HL-60 (cell line): ENCODE results near the gene PTMA.

ENCODE experiments used
- DNase-seq, 2 experiments: peaks; one replicate each; pipeline ENCODE4 v3.0.0-alpha.2; 2010 to 2020; ENCODE audit warnings: low read depth in 1 of 2, low spot score in 1 of 2
- H3K27ac ChIP-seq: fragments of 250-450 bp; sonication (Bioruptor Pico); replicated peaks from 2 replicates; pipeline ENCODE4 v1.5.1; 2020; ENCODE audit warnings: mild to moderate bottlenecking, moderate library complexity
- H3K27me3 ChIP-seq: fragments of 250-450 bp; sonication (Bioruptor Pico); 2 replicates; pipeline ENCODE4 v1.5.1; 2021; ENCODE audit warnings: mild to moderate bottlenecking, moderate library complexity; ENCODE audit not compliant: insufficient read depth, poor library complexity, severe bottlenecking
- H3K4me3 ChIP-seq: replicated peaks from 2 replicates; pipeline ENCODE4 v1.5.1; 2011; ENCODE audit warnings: mild to moderate bottlenecking, control low read depth, low read length; ENCODE audit not compliant: insufficient read depth
- CTCF ChIP-seq: IDR thresholded peaks from one replicate; pipeline ENCODE4 v1.5.1; 2011; ENCODE audit warnings: low read length, control low read depth, inconsistent platforms; ENCODE audit not compliant: insufficient read depth
- GABPA ChIP-seq: IDR thresholded peaks from 2 replicates; pipeline ENCODE4 v1.6.1; 2012; ENCODE audit warnings: low read depth
- POLR2AphosphoS5 ChIP-seq: IDR thresholded peaks from 2 replicates; pipeline ENCODE4 v1.6.1; 2012; ENCODE audit warnings: low read depth
- REST ChIP-seq: IDR thresholded peaks from 2 replicates; pipeline ENCODE4 v1.6.1; 2012; ENCODE audit warnings: low read depth; ENCODE audit not compliant: insufficient replicate concordance
- SPI1 ChIP-seq: IDR thresholded peaks from 2 replicates; pipeline ENCODE4 v1.6.1; 2012; ENCODE audit warnings: low read depth, mild to moderate bottlenecking, borderline replicate concordance

The PTMA gene

GRCh38 chr2:231751042-231751815 is 42.9 kb downstream of the PTMA start:
- TF ChIP-seq SPI1 (no peak), CTCF (no peak), POLR2AphosphoS5 (no peak), REST (no peak), GABPA (no peak)
- DNase-seq, result no peak
- Histone ChIP-seq H3K27ac (no peak overlapping the region), H3K27me3 (no peaks in the 10 kb centered on the region), H3K4me3 (no peak overlapping the region)

GRCh38 chr2:231752061-231752460 is 43.7 kb downstream of the PTMA start:
- H3K4me3 ChIP-seq, result no peak overlapping the region
- DNase-seq, result no peak
- no peak for TF ChIP-seq POLR2AphosphoS5
- TF ChIP-seq REST, result no peak
- TF ChIP-seq CTCF, result no peak
- TF ChIP-seq SPI1, result no peak
- no peak for TF ChIP-seq GABPA
- no peak overlapping the region for H3K27ac ChIP-seq
- H3K27me3 ChIP-seq, result no peaks in the 10 kb centered on the region

- TF ChIP-seq POLR2AphosphoS5, result no peak
- no peak for TF ChIP-seq REST
- no peak for TF ChIP-seq SPI1
- TF ChIP-seq CTCF, result no peak
- TF ChIP-seq GABPA, result no peak
- H3K27me3 ChIP-seq, result no peaks in the 10 kb centered on the region
- H3K27ac ChIP-seq, result no peak overlapping the region
- H3K4me3 ChIP-seq, result no peak overlapping the region
- no peak for DNase-seq
These were observed 53.4 kb downstream of the PTMA start for GRCh38 chr2:231761735-231762134.
